PC-9 (cell line): ENCODE measurements around the gene SVEP1. TPM values are rescaled to one million over a fixed set of nuclear protein-coding genes. Genes with fewer than 3 reads are reported as not detected.

ENCODE experiments used
- BruUV-seq: library from RNA; stranded (reverse); fragments of 400-500 nt; replicated peaks from 2 replicates; lab custom pipeline; 2021; lab: Mats Ljungman, UMichigan
- CTCF ChIA-PET: fragments of 300-600 bp; sonication (Branson Sonifier 250); formaldehyde crosslinking; loops from one replicate; lab custom pipeline; 2022; ENCODE audit warnings: antibody characterized with exemption; lab: Charles Lee
- POLR2A ChIA-PET: fragments of 300-600 bp; sonication (Branson Sonifier 250); formaldehyde crosslinking; loops from one replicate; lab custom pipeline; 2022; ENCODE audit warnings: antibody characterized with exemption; ENCODE audit not compliant: unreplicated experiment; lab: Charles Lee
- DNase-seq, 2 experiments: peaks; one replicate each; pipeline versions ENCODE4 v3.0.0 to v3.0.0-alpha.2; 2015 to 2022; ENCODE audit warnings: mixed read lengths in 1 of 2
- H2AFZ ChIP-seq: fragments of 200-600 bp; sonication (generic); 2 replicates; pipeline ENCODE4 v1.8.1; 2017; ENCODE audit warnings: antibody characterized with exemption
- H3F3A ChIP-seq: fragments of 200-600 bp; sonication (generic); 2 replicates; pipeline ENCODE4 v1.8.1; 2017; ENCODE audit warnings: antibody characterized with exemption, mild to moderate bottlenecking, low read depth; ENCODE audit not compliant: insufficient read depth
- H3K27ac ChIP-seq: fragments of 200-600 bp; sonication (generic); 2 replicates; pipeline ENCODE4 v1.6.1; 2016; ENCODE audit warnings: mixed run types
- H3K27me3 ChIP-seq: fragments of 200-600 bp; sonication (generic); 2 replicates; pipeline ENCODE4 v1.6.1; 2016; ENCODE audit warnings: low read depth, mixed run types; ENCODE audit not compliant: insufficient read depth
- H3K36me3 ChIP-seq: fragments of 200-600 bp; sonication (generic); 2 replicates; pipeline ENCODE4 v1.6.1; 2016; ENCODE audit warnings: low read depth, mixed run types
- H3K4me1 ChIP-seq: fragments of 200-600 bp; sonication (generic); replicated peaks from 2 replicates; pipeline ENCODE4 v1.6.1; 2016; ENCODE audit warnings: mixed run types; ENCODE audit not compliant: insufficient read depth
- H3K4me2 ChIP-seq: fragments of 200-600 bp; sonication (generic); 2 replicates; pipeline ENCODE4 v1.6.1; 2017; ENCODE audit warnings: mixed run types
- H3K4me3 ChIP-seq: fragments of 200-600 bp; sonication (generic); 2 replicates; pipeline ENCODE4 v1.6.1; 2016; ENCODE audit warnings: mixed run types
- H3K79me2 ChIP-seq: fragments of 200-600 bp; sonication (generic); 2 replicates; pipeline ENCODE4 v1.6.1; 2017; ENCODE audit warnings: low read depth, mixed run types
- H3K9me2 ChIP-seq: fragments of 200-600 bp; sonication (generic); 2 replicates; pipeline ENCODE4 v1.8.1; 2017; ENCODE audit warnings: mild to moderate bottlenecking; ENCODE audit not compliant: insufficient read depth
- H3K9me3 ChIP-seq: fragments of 200-600 bp; sonication (generic); 2 replicates; pipeline ENCODE4 v1.8.1; 2016; ENCODE audit warnings: low read depth; ENCODE audit not compliant: insufficient read depth
- H4K20me1 ChIP-seq: fragments of 200-600 bp; sonication (generic); 2 replicates; pipeline ENCODE4 v1.8.1; 2017; ENCODE audit not compliant: insufficient read depth
- EZH2 ChIP-seq: fragments of 200-600 bp; sonication (generic); IDR thresholded peaks from 2 replicates; pipeline ENCODE4 v1.8.0; 2017; ENCODE audit warnings: antibody characterized with exemption, low read depth
- intact Hi-C: fragments of 100-400 bp; cut with micrococcal nuclease; formaldehyde crosslinking; loops from one replicate; pipeline ENCODE4 v1.10.0; 2022; ENCODE audit not compliant: unreplicated experiment
- total RNA-seq: library from RNA; stranded (reverse); gene quantifications from 2 replicates; pipeline ENCODE4 v1.2.3, GENCODE V29; 2021
- TF ChIP-seq, protein P1 (sequence below): fragments of 200-600 bp; sonication (generic); conservative IDR thresholded peaks from 2 replicates; pipeline ENCODE4 v1.6.1; 2017; ENCODE audit warnings: mixed run types, antibody characterized with exemption, mild to moderate bottlenecking, moderate library complexity

SVEP1 gene
- total RNA-seq, 1 experiment from 2014 or later = 3.3 TPM

DNA sequence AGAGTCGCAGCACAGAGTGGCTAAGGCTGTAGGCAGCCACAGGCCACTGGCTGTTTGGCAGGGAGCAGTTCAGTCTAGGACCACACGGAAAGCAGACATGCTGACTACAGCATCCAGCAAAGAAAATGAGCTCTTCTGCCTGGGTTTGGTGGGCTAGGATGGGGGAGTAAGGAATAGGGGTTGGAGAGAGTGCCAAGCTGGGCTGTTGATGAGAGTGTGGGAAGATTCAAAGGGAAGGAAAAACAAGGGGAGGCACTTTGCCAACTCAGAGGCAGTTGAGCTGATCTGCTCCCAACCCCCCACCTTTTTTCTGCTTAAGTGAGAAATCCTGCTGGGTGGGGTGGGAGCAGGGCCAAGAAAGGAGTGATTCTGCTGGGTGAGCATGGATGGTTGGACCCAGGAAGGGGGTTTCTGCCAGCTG, 35.9 kb downstream of the SVEP1 start:
- Histone ChIP-seq H3K4me2 (no peak overlapping the region), H3K4me1 (peaks cover 18% of the 10 kb centered on the region), H3K27me3 (no peaks in the 10 kb centered on the region), H3F3A (0 out of 2 replicates have a peak, but pooled peaks cover 13% of the 10 kb centered on the region), H2AFZ (no peak overlapping the region), H3K36me3 (peaks cover 14% of the 10 kb centered on the region; the same call in 1 of the 2 replicates), H3K4me3 (no peak overlapping the region), H4K20me1 (no peaks in the 10 kb centered on the region; the same call in 1 of the 2 replicates), H3K9me2 (no peaks in the 10 kb centered on the region), H3K79me2 (no peaks in the 10 kb centered on the region), H3K9me3 (peaks cover 4% of the 10 kb centered on the region; the same call in 1 of the 2 replicates), H3K27ac (no peak overlapping the region)
- CTCF ChIA-PET = no interaction called here
- intact Hi-C loops = no loop called here
- POLR2A ChIA-PET = no interaction called here
- TF ChIP-seq EZH2 = no peak
- TF ChIP-seq, protein P1, sequence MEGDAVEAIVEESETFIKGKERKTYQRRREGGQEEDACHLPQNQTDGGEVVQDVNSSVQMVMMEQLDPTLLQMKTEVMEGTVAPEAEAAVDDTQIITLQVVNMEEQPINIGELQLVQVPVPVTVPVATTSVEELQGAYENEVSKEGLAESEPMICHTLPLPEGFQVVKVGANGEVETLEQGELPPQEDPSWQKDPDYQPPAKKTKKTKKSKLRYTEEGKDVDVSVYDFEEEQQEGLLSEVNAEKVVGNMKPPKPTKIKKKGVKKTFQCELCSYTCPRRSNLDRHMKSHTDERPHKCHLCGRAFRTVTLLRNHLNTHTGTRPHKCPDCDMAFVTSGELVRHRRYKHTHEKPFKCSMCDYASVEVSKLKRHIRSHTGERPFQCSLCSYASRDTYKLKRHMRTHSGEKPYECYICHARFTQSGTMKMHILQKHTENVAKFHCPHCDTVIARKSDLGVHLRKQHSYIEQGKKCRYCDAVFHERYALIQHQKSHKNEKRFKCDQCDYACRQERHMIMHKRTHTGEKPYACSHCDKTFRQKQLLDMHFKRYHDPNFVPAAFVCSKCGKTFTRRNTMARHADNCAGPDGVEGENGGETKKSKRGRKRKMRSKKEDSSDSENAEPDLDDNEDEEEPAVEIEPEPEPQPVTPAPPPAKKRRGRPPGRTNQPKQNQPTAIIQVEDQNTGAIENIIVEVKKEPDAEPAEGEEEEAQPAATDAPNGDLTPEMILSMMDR = no peak
- no peak for DNase-seq
- no TSS peak for BruUV-seq

DNA sequence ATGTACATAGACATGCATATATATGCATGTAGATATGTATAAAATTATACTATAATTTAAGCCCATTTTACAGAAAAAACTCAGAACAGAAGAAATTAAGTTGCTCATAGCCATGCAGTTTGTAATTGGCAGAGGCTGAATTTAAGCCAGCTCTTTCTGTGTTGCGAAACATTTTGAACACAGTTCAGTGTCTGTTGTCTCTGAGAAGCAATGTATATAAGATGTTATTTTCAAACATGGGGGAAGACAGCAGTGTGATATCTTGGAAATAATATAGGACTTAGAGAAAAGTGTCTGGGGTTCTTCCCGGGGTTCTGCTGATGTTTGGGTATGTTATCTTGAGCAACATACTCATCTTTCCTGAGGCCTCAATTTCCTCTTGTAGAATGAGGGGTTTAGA, 37.6 kb downstream of the SVEP1 start:
- Histone ChIP-seq H3K27ac (no peak overlapping the region), H3K4me1 (peaks cover 13% of the 10 kb centered on the region), H2AFZ (no peak overlapping the region), H4K20me1 (no peaks in the 10 kb centered on the region; the same call in 1 of the 2 replicates), H3K36me3 (peaks cover 8% of the 10 kb centered on the region; the same call in 1 of the 2 replicates), H3K4me3 (no peak overlapping the region), H3K9me2 (no peaks in the 10 kb centered on the region), H3F3A (0 out of 2 replicates have a peak, but pooled peaks cover 13% of the 10 kb centered on the region), H3K27me3 (no peaks in the 10 kb centered on the region), H3K4me2 (no peak overlapping the region), H3K9me3 (peaks cover 4% of the 10 kb centered on the region; the same call in 1 of the 2 replicates), H3K79me2 (no peaks in the 10 kb centered on the region)
- ChIA-PET POLR2A (no interaction called here), CTCF (interaction anchor here (0.6 kb wide), 1 partner anchor 85 kb away, joined by 3 read pairs; no protein-coding TSS in a partner anchor)
- no TSS peak for BruUV-seq
- DNase-seq = no peak
- TF ChIP-seq, protein P1 = no peak
- TF ChIP-seq EZH2 = no peak
- intact Hi-C loops = no loop called here

DNA sequence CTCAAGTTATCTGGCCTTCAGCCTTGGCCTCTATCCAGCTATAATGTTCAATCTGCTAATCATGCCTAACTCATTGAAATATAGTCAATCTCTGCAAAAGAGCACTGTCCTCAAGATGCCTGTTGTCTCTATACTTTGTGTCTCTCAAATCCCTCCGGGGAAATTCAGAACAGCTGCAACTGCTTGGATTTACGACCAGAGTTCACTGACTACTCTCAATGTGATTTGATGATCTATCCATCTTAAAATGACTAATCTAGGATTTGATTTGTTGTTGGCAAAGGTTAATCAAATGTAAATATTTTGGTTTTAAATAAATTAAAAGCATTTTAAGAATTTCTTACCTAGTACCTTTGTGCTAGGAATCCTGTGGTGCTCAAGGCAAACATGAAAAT, 40.9 kb downstream of the SVEP1 start:
- BruUV-seq = no TSS peak
- Histone ChIP-seq H3K36me3 (no peaks in the 10 kb centered on the region; the same call in 1 of the 2 replicates), H3K4me2 (no peak overlapping the region), H3K79me2 (no peaks in the 10 kb centered on the region), H3F3A (no peaks in the 10 kb centered on the region; the same call in 1 of the 2 replicates), H3K27me3 (no peaks in the 10 kb centered on the region), H3K4me3 (no peak overlapping the region), H3K27ac (no peak overlapping the region), H4K20me1 (no peaks in the 10 kb centered on the region), H3K9me3 (no peaks in the 10 kb centered on the region; the same call in 1 of the 2 replicates), H2AFZ (no peak overlapping the region), H3K4me1 (no peaks in the 10 kb centered on the region), H3K9me2 (no peaks in the 10 kb centered on the region)
- DNase-seq = peak in 1 of 2 experiments; percentile 51
- ChIA-PET CTCF (no interaction called here), POLR2A (no interaction called here)
- intact Hi-C loops = no loop called here
- no peak for TF ChIP-seq EZH2
- TF ChIP-seq, protein P1 = no peak
